Fibroblast of skin of left quadriceps (primary cell): ENCODE measurements around the gene EFNA3.

Experiments used
- DNase-seq, 2 experiments: peaks; one replicate each; pipeline ENCODE4 v3.0.0-alpha.2; 2013; ENCODE audit warnings: low read depth in 2 of 2

Gene EFNA3

GRCh38 chr1:155066777-155067176, 11.9 kb upstream of the EFNA3 start:
- DNase-seq, result no peak

GRCh38 chr1:155068599-155068998, 10.0 kb upstream of the EFNA3 start:
- DNase-seq, result no peak

- no peak for DNase-seq
These were observed 9.0 kb upstream of the EFNA3 start for GRCh38 chr1:155069551-155070157.

GRCh38 chr1:155070158-155070621, 8.4 kb upstream of the EFNA3 start:
- no peak for DNase-seq

- DNase-seq, result no peak
These were observed 7.7 kb upstream of the EFNA3 start for GRCh38 chr1:155070721-155071569.

GRCh38 chr1:155071701-155072100, 6.9 kb upstream of the EFNA3 start:
- DNase-seq, result no peak

GRCh38 chr1:155072531-155073289, 5.9 kb upstream of the EFNA3 start:
- no peak for DNase-seq

GRCh38 chr1:155073377-155074242, 5.0 kb upstream of the EFNA3 start:
- no peak for DNase-seq

- no peak for DNase-seq
These were observed 3.1 kb upstream of the EFNA3 start for GRCh38 chr1:155075535-155075934.

- no peak for DNase-seq
These were observed 2.3 kb upstream of the EFNA3 start for GRCh38 chr1:155076371-155076770.

- no peak for DNase-seq
These were observed 1.3 kb upstream of the EFNA3 start for GRCh38 chr1:155077346-155077745.

GRCh38 chr1:155077758-155078445, 735 bp upstream of the EFNA3 start:
- no peak for DNase-seq

GRCh38 chr1:155079210-155079486, 511 bp downstream of the EFNA3 start:
- DNase-seq, result no peak

- no peak for DNase-seq
These were observed 1.1 kb downstream of the EFNA3 start for GRCh38 chr1:155079487-155080311.

GRCh38 chr1:155080312-155081228, 1.9 kb downstream of the EFNA3 start:
- no peak for DNase-seq

GRCh38 chr1:155081472-155082300, 3.0 kb downstream of the EFNA3 start:
- no peak for DNase-seq

- no peak for DNase-seq
These were observed 3.8 kb downstream of the EFNA3 start for GRCh38 chr1:155082301-155083051.
